SK-N-MC (cell line): ENCODE results near the gene ARHGAP26.

Experiments
- DNase-seq: peaks from one replicate; pipeline ENCODE4 v3.0.0-alpha.2; 2011; ENCODE audit warnings: low read depth, low spot score
- H3K27ac ChIP-seq: fragments of 200-600 bp; sonication (generic); 2 replicates; pipeline ENCODE4 v1.5.1; 2016; ENCODE audit warnings: mixed run types
- H3K36me3 ChIP-seq: fragments of 200-600 bp; sonication (generic); 2 replicates; pipeline ENCODE4 v1.6.1; 2017; ENCODE audit warnings: antibody characterized with exemption, low read length, mixed read lengths; ENCODE audit not compliant: insufficient read depth
- H3K4me3 ChIP-seq: fragments of 200-600 bp; sonication (generic); 2 replicates; pipeline ENCODE4 v1.5.1; 2016
- H3K9ac ChIP-seq: fragments of 200-600 bp; sonication (generic); 2 replicates; pipeline ENCODE4 v1.8.0; 2017; ENCODE audit warnings: mixed run types, mixed read lengths; ENCODE audit not compliant: insufficient read length
- H3K9me3 ChIP-seq: fragments of 200-600 bp; sonication (generic); 2 replicates; pipeline ENCODE4 v1.6.1; 2017; ENCODE audit warnings: low read depth, mild to moderate bottlenecking, antibody characterized with exemption, low read length, moderate library complexity, mixed read lengths
- EZH2 ChIP-seq: fragments of 200-600 bp; sonication (generic); IDR thresholded peaks from one replicate; pipeline ENCODE4 v1.6.1; 2017; ENCODE audit warnings: antibody characterized with exemption
- FOXP2 ChIP-seq: optimal IDR thresholded peaks from 2 replicates; pipeline ENCODE3; 2011; ENCODE audit warnings: mild to moderate bottlenecking, moderate library complexity; ENCODE audit not compliant: insufficient read depth; ENCODE audit errors: extremely low read length, control extremely low read depth
- POLR2AphosphoS5 ChIP-seq: IDR thresholded peaks from 2 replicates; pipeline ENCODE4 v1.6.1; 2012; ENCODE audit warnings: mild to moderate bottlenecking, low read depth, low read length, borderline replicate concordance

The ARHGAP26 gene

DNA sequence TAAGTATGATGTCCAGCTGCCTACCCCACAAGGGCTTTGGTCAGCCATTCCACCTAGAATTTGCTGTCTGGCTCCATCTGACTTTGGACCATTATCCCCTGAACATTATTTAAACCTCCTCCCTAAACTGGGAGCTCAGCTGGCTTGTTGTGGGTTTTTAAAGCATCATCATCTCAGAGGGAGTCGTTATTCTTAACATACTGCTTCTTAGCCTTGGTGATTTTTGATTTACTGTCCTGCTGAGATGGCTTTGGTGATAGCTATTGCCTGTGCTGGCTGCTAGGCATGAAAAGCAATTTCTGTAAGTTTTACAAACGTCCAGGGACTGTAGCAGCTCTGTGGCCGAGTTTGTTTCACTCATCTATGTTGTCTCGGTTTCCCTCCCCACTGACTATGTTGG lies 377.2 kb downstream of the ARHGAP26 start:
- H3K9me3 ChIP-seq = no peaks in the 10 kb centered on the region
- TF ChIP-seq POLR2AphosphoS5 (no peak), FOXP2 (no peak), EZH2 (no peak)
- no peaks in the 10 kb centered on the region for H3K36me3 ChIP-seq
- H3K4me3 ChIP-seq = no peak overlapping the region
- H3K27ac ChIP-seq = no peak overlapping the region
- no peak overlapping the region for H3K9ac ChIP-seq
- DNase-seq = no peak

DNA sequence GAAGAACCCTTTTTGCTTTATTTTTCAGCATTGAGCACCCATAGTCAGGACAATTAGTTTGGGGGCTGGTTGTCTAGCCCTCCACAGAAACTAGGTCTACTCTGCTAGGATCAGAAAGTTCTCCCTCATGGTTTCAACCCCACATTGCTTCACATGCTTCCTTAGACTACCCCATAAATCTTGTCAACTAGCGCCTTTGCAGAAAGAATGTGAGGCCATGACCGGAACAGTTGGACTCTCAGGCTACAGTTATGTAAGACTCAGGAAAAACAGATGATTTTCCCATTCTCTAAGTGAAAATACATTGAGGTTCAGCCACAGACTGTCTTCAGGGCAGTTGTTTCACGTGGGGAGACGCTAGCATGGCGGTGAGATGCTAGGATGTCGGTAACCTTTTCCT lies 377.7 kb downstream of the ARHGAP26 start:
- Histone ChIP-seq H3K9me3 (no peaks in the 10 kb centered on the region), H3K9ac (no peak overlapping the region), H3K36me3 (no peaks in the 10 kb centered on the region), H3K27ac (no peak overlapping the region), H3K4me3 (no peak overlapping the region)
- TF ChIP-seq FOXP2 (no peak), POLR2AphosphoS5 (no peak)
- DNase-seq = no peak

DNA sequence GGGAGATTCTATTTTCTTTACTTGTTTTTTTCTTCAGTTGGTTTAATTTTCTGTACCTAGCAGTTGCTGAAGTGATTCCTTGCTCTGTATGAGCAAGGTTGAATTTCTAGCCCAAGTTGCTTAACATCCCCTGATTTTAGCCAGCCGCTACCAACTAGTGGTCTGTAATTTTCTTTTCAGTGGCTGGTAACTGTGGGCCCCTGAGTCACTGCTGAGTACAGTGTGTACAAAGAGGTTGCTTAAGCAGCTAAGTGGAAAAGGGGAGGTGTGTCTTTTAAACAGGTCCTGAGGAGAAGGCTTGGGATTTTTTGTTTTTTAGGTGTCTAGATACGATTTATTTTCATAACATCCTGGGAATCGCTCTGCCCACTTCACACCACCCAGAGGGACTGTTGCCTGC lies 378.6 kb downstream of the ARHGAP26 start:
- H3K4me3 ChIP-seq = no peak overlapping the region
- no peaks in the 10 kb centered on the region for H3K36me3 ChIP-seq
- no peak overlapping the region for H3K27ac ChIP-seq
- TF ChIP-seq POLR2AphosphoS5 = no peak
- no peak for TF ChIP-seq FOXP2
- TF ChIP-seq EZH2 = no peak
- no peak for DNase-seq
- H3K9me3 ChIP-seq = no peaks in the 10 kb centered on the region
- no peak overlapping the region for H3K9ac ChIP-seq

DNA sequence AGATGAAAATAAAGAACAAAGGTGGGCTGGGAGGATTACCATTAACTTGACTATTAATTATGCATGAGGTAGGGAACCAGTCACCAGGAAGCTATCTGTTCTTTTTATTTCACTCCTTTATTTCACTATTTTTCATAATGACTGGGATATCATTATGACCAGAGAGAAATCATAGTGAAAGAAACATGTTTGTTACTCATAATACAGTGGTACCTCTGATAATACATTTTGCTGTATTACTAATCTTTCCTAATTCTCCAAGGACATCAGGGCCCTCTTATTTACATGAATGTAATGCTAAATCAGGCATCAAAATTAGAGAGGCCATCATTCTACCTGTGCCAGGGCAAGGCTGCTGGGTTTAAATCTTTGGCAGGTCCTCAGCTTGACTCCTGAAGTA lies 379.6 kb downstream of the ARHGAP26 start:
- no peak overlapping the region for H3K4me3 ChIP-seq
- no peaks in the 10 kb centered on the region for H3K36me3 ChIP-seq
- H3K9me3 ChIP-seq = no peaks in the 10 kb centered on the region
- no peak overlapping the region for H3K27ac ChIP-seq
- no peak for TF ChIP-seq FOXP2
- TF ChIP-seq POLR2AphosphoS5 = no peak
- no peak for TF ChIP-seq EZH2
- H3K9ac ChIP-seq = no peak overlapping the region
- DNase-seq = no peak

DNA sequence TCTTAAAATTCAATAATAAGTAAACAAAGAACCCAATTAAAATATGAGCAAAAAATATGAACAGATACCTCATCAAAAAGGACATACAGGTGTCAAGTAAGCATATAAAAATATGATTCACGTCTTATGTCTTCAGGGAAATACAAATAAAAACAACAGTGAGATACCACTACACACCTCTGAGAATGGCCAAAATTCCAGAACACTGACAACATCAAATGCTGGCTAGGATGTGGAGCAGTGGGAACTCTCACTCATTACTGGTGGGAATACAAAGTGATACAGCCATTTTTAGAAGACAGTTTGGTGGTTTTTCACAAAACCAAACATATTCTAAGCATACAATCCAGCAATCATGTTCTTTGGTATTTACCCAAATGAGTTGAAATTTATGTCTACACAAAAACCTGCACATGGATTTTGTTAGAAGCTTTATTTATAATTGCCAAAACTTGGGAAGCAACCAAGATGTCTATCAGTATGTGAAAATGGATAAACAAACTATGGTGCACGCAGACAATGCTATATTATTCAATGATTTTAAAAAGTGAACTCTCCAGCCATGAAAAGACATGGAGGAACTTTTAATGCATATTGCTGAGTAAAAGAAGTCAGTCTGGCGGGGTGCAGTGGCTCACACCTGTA lies 381.0 kb downstream of the ARHGAP26 start:
- no peak overlapping the region for H3K27ac ChIP-seq
- no peak for TF ChIP-seq POLR2AphosphoS5
- no peak for TF ChIP-seq FOXP2
- no peak for TF ChIP-seq EZH2
- H3K9me3 ChIP-seq = no peaks in the 10 kb centered on the region
- no peak for DNase-seq
- no peak overlapping the region for H3K9ac ChIP-seq
- no peaks in the 10 kb centered on the region for H3K36me3 ChIP-seq
- no peak overlapping the region for H3K4me3 ChIP-seq

DNA sequence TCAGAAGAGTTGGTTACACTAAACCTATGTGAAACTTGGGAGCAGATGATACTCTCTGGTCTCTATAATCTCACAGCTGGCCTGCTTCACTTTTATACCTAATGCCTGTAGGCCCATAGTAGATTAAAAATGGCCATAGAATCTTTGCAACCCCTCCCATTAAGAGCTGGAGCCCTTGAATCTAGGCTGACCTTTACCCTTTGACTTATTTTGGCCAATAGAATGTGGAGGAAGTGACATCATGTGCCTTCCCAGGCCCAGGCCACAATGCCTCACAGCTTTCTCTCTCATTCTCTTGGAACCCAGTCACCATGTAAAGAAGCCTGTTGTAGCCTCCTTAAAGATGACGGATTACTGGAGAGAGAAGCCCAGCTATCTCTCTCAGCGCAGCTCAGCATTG lies 382.3 kb downstream of the ARHGAP26 start:
- Histone ChIP-seq H3K27ac (no peak overlapping the region), H3K4me3 (no peak overlapping the region), H3K36me3 (no peaks in the 10 kb centered on the region), H3K9ac (no peak overlapping the region), H3K9me3 (no peaks in the 10 kb centered on the region)
- no peak for TF ChIP-seq EZH2
- no peak for TF ChIP-seq FOXP2
- TF ChIP-seq POLR2AphosphoS5 = no peak
- no peak for DNase-seq

DNA sequence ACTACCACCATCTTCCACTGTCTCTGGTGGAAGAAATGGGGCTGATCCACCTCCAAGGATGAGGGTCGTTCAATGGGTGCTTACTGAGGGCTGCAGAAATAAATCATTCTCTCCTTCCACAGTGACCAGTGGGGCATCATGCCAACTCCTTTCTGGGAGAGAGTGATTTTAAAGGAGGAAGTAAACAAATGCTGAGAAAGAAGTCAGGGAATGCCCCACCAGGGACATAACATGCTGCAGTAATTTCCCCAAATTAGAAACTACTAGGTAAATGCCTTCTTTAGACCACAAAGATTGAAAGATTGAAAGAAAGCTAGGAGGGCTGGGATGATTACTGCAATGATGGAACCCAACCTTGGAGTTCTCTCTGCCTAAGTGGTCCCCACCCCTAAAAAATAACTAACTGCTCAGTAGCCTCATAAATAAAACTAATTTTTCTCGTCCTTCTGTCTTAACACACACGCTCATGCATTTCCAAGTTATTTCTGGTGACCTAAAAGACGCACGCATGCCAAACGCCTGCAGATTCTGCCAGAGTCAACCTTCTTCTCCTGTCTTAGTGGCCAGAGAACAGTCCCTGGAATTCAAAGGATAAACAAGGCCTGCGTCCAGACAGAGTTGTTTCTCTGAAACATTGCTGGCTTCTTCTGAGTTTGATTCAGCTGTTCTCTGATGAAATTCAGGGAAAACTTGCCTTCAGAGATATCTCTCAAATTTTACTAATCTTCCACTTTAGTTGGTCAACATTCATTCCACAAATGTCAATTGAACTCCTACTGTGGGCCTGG lies 383.3 kb downstream of the ARHGAP26 start:
- Histone ChIP-seq H3K9ac (no peak overlapping the region), H3K36me3 (no peaks in the 10 kb centered on the region), H3K9me3 (no peaks in the 10 kb centered on the region), H3K27ac (no peak overlapping the region), H3K4me3 (no peak overlapping the region)
- DNase-seq = no peak
- no peak for TF ChIP-seq FOXP2
- TF ChIP-seq EZH2 = no peak
- no peak for TF ChIP-seq POLR2AphosphoS5

DNA sequence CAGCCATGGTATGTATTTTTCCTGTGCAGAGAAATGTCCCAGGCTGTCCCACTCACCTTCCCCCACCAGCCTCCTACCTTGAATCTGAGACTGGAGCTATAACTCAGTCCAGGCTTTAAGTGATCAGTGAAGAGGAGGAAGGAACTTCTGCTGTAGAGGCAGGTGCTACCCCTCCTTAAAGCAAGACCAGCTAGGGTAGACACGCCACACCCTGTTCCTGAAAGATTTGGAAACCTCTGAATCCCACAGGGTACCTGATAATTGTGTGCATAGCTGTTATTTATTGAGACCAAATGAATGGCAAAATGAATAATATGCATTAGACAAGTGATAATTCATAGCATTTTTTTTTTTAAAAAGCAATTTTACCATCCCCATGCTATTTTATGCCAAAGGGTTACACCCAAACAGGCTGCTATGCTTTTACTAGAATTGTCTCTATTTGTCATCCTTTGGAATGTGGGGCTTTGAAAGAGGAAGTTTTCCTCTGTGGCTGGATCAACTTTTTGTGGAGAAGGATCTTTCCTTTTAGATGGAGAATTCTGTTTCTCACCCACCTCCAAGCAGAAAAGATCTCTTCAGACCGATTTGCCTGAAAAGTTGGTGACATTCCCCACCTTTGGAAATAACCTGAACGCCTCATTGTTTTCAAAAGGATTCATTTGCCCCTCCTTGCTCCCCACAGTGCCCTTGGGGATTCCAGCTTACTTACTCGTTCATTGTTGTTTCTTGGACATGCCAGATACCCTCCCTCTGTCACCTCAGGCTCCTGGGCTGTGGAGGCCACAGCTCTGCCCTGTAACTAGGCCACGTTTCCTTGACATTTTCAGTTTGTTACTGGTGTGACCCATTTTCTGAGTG lies 384.6 kb downstream of the ARHGAP26 start:
- no peak overlapping the region for H3K27ac ChIP-seq
- no peak overlapping the region for H3K4me3 ChIP-seq
- no peak for DNase-seq

More for the DNA sequence above, 384.6 kb downstream of the ARHGAP26 start:
- no peaks in the 10 kb centered on the region for H3K36me3 ChIP-seq
- no peaks in the 10 kb centered on the region for H3K9me3 ChIP-seq
- no peak for TF ChIP-seq EZH2
- no peak for TF ChIP-seq POLR2AphosphoS5
- no peak for TF ChIP-seq FOXP2
- H3K9ac ChIP-seq = no peak overlapping the region
